ENCODE results near the gene CFAP20DC. TPM values are rescaled to one million over a fixed set of nuclear protein-coding genes. Genes with fewer than 3 reads are reported as not detected.
"Not testable (repeated sequence)": the region's sequence is repeated elsewhere in the genome, so short reads cannot be mapped to it uniquely, and the experiment has no call there.

CFAP20DC gene
- total RNA-seq, 1 donor from 2014 or later: 1.9 TPM

DNA sequence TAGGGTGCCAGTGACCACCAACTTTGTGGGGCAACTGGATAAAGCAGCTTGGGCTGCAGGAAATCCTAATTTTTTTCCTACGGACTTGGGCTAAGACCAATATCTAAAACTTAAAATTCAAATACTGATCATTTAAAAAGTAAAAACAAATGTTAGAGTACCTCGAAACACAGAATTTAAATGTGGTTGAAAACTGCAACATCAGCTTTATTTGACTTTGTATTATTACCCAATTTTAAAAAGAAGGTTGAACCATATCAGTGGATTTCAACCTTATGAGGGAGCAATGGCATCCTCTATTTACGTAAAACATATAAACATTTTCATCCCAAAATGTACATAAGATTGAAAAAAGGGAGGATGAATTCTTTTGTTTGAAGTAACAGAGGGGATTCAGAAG, 26.2 kb downstream of the CFAP20DC start:
- no peak for DNase-seq (ENCODE audit: low spot score)

DNA sequence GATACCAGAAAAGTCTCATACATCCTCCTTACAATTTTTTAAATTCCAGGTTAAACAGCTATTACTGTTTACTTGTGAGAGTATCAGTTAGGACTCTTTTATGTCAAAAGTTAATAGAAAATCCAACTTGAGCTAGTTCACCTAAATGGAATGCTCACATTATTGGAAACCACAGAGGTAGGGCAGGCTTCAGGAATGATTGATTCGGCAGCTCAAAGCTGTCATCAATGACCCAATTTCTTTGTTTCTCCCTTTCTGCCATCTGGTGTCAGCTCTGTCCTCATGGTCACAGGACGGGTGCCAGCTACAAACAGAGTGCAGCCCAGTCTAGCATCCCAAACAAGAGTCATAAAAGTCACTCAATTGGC, 32.2 kb downstream of the CFAP20DC start:
- DNase-seq (ENCODE audit: low spot score): peak; percentile 56

DNA sequence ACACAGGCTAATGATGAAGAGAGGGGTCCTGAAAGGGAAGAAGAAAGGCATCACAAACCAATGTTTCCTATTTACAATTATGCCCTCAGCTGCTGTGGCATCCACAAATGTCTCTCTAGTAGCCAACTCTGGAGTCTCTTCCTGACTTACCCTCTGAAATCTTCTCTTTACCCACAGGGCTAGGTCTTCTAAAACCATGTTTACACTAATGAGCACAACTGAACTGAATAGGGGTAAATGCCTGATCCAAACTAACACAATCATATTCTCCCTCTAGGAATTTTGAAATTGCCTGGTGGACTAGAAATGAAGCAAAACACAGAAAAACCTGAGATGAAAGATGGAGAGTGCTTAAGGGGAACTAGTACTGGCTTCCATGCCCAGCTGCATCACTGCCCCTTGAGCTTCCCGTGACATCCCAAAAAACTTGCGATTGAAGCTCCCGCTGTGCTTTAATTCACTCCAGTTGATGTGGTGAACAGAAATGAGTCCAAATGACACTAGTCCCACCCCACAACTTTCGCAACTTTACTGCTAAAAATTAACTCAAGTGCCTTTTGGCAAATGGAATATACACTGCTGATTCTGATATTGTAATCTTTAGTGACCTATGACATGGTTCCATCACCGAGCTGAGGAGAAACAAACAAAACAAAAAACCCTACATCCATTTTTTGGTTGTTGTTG, 32.8 kb downstream of the CFAP20DC start:
- peak; percentile 47 for DNase-seq (ENCODE audit: low spot score)

DNA sequence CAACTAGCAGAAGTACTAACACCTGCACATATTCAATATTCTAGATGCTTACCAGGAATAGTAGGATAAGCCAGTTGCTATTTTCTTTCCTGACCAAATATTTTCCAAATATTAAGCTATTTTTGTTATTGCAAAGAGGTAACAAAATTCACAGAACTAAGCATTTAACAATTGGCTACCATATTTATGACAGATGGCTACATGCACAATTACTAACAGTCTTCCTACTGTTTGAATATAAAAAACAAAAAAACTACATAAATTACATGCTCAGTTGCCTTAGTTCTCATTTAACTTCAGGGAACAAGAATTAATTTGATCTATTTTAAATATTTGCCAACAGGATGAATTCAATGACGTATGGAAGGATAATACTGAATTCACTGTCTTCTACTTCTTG, 36.2 kb downstream of the CFAP20DC start:
- no peak for DNase-seq (ENCODE audit: low spot score)

DNA sequence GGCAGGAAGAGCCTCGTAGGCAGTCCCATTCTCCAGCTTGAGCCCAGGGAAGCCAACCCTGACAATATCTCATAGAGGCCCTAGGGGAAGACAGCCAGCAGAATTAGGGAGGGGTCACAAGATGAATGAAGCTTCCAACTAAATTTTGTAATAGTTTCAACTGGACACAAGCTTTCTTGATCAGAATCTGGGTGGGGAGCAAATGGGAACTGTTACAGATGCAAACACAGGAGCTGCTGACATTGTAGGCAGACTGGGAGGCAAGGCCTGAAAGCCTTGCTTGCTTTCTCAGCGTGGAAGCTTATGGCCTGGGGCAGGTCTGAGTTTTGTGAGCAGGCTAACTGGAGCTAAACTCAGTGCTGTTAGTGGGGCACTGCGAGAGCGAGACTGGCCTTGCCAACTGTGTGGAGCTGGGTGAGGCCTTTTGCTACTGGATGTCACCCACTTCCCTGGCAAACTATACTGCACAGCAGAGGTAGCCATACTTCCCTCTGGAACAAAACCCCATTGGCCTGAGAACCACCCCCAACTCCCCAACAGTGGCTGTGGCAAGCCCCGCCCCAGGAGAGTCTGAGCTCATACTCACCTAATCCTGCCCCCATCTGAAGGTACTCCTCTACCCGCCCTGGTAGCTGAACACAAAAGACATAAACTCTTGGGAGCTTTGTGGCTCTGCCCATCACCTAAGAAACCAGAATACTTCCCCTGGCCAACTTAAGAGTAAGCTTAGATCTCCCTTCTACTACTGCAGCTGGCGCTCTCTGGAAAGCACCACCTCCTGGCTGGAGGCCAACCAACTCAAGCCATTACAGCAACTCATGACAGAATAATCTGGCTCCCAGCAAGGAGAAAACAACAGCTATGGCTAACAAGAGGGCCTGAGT, 42.9 kb downstream of the CFAP20DC start:
- DNase-seq (ENCODE audit: low spot score): peak; percentile 12

DNA sequence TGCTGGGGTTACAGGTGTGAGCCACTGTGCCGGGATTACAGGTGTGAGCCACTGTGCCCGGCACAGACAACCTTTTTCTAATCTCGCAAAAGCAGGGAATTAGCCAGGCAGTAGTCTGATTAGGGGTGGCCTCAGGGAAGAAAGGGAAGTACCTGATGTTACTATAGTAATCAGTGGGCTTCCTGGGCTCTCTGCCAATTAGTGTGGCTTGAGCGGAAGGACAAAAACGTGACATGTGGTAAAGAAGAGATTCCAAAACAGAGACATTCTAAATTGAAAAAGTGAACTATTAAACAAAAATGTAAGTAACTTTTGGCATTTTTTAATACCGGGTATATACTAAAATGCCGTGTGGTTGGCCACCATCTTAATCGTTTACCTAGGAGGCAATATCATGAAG, 48.1 kb downstream of the CFAP20DC start:
- no peak for DNase-seq (ENCODE audit: low spot score)

DNA sequence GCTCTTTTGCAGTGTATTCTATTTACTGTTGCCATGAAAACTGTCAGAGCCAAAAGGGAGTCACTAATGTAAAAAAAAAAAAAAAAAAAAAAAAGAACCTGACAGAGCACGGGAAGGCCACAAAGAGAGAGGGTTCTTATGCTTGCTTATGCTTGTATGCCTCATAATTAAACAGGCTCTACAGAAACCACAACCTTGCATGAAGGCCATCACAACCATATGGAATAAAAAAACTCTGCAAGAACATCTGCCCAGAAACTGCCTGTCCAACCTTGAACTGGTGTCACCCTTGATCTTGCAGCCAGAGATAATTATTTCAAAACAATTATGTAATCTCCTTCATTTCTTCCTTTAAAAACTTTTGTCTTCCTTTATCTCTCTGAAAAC, 50.1 kb downstream of the CFAP20DC start:
- DNase-seq (ENCODE audit: low spot score): no peak

DNA sequence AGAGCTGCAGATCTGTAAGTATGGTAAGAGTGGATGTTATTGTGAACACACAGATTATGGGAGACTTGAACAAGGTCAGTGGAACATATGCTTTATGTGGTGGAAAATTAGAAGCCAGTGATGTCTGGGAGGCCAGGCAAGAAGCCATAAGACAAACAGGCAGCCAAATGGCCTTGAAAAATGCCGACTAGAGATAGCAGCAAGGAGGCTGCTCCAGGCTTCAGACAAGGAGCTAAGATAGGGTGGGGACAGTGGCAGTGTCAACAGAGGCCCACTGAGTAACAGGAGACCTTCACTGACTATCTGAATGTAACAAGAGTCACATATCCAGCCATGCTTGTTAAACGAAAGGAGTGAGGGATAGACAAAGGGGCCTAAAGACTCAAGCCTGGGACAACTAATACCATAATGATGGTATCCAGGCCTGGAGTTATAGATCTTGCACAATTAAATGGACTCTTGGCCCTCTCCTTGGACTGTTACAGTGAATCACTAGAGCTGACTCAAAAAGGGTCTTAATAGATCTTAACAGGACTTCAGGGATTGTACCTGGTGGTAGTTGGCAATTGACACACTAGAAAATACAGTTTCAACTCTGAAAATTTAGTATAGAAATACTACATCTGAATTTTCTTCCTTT, 50.6 kb downstream of the CFAP20DC start:
- no peak for DNase-seq (ENCODE audit: low spot score)

DNA sequence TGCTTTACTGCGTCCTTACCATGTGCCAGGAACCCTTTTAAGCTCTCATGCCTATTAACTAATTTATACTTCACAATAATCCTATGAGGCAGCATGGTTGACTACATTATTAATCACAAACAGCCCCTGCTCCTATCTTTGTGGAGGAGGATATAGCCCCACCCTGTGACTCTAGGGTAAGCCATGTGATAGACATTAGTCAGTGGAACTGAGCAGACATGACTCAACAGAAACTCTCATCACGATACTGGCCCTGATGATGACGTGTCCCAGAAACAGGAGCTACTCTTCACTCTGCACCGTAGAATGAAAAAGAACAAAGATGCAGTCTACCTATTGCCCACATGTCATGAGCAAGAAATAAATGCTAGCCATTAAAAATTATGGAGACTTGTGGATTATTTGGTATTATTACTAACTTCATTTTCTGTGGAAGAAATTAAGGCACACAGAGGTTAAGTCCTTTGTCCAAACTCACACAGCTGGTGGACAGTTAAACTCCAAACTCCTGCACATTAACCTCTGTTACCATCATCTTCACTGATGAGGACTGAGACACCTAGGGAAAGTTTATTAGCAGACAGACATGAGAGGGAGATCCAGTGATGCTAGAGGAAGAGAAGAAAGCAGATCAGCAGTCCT, 51.2 kb downstream of the CFAP20DC start:
- DNase-seq (ENCODE audit: low spot score): no peak

DNA sequence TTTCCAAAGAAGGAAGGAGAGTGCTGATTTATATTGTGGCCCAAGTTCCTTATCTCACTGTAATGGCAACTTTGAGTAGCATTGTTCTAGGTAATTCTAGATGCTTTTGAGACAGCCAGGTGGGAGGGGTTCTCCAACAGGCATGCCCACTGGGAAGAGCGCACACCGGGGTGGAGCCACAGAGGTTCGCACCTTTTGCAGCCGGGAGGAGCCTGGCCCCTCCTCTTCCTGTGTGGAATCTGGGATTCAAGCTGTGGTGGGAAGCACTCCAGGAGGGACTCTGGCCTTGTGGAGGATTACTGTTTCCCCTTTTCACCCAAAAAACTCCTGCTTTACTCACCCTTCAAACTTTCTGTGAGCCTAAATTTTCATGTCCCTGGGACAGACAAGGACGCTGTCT, 53.1 kb downstream of the CFAP20DC start:
- no peak for DNase-seq (ENCODE audit: low spot score)

DNA sequence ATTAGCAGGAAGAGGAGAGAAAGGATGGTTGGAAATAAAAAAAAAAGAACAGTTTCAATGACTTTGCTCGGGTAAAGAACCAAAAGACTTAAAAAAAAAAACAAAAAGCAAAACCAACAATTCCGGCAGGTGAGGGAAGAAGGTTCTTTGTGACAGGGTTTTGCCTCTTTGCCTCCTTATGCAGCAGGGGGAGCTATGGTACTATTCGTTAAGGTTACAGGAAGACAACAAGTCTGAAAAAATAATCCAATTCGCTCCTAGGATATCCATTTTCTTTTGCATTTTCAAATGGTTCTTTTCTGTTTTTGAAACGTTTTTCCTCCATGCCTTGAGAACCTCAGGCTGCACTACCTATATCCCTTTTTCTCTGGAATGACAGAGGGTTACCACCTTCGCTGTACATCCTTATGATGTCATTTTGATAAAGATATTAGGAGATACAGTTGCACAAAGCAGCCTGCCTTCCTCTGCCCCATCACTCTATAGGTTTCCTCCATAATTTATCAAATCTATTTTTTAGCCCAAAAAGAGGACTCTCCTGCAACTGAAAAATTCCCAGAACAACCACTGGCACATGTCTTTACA, 55.0 kb downstream of the CFAP20DC start:
- peak; percentile 44 for DNase-seq (ENCODE audit: low spot score)

DNA sequence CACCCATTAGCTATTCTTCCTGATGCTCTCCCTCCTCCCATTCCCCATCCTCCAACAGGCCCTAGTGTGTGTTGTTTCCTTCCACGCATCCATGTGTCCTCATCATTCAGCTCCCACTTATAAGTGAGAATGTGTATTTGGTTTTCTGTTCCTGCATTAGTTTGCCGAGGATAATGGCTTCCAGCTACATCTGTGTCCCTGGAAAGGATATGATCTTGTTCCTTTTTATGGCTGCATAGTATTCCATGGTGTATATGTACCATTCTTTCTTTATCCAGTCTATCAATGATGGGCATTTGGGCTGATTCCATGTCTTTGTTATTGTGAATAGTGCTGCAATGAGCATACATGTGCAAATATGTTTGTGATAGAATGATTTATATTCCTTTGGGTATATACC, 56.3 kb downstream of the CFAP20DC start:
- DNase-seq (ENCODE audit: low spot score): no peak

DNA sequence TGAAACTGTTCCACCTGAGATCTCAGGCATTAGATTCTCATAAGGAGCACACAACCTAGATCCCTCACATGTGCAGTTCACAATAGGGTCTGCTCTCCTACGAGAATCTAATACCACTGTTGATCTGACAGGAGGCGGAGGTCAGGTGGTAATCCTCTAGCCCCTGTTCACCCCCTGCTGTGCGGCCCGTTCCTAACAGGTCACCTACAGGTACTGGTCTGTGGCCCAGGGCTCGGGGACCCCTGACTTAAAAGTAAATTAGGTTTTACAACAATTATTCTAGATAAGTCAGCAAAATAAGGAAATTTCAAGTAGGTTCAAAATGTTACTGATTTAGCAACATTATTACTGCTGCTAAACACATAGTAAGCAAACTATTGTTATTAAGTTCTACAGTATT, 58.2 kb downstream of the CFAP20DC start:
- DNase-seq (ENCODE audit: low spot score): no peak

DNA sequence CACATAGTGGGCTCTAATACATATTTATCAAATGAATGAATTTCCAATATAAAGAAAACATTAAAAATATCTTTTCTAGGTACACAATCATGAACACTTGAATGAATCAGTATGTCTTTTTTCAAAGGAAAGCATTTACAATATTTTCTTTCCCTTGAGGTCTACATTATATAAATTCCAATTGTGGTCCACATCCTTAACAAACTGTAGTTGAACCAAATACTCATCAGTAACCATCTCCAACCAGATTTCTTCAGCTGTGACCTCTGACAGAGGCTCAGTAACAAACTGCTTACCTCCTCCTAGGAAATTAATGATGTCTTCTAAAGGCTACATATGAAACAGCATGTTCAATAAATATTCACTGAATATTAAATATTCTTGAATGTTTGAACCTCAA, 58.8 kb downstream of the CFAP20DC start:
- no peak for DNase-seq (ENCODE audit: low spot score)

DNA sequence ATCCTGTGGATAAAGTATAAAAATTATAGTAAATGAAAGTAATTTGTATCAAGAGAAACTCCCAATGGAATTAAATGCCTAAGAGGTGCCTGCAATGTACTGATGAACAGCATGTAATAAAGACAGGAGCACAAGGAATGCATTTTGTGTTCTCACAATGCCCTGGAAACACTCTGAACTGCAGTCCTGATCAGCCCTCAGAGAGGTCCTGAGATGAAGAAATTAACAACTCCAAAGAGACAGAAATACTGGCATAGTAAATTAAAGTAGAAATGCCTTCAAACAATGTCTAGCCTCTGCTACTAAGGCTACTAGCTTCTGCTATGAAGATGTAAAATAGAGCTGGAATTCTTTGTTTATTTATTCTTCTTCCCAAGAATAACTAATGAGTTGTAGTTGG, 59.9 kb downstream of the CFAP20DC start:
- no peak for DNase-seq (ENCODE audit: low spot score)

DNA sequence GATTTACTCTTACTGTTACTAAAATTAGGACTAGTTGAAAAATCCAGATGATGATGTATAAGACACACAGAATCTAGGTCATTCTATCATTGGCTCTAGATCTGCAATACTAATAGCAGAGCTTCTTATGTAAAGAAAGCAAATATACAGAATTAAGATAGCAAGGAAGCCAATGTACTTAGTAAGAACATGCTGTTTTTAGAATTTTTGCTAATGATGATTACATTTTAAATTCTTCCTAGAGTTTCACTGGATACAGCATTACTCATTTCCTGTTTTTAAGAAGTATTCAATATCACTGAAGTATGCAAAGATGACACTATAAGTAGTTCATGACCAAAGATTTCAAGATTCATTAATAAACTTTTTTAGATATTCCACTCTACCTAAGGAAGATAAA, 60.7 kb downstream of the CFAP20DC start:
- no peak for DNase-seq (ENCODE audit: low spot score)

DNA sequence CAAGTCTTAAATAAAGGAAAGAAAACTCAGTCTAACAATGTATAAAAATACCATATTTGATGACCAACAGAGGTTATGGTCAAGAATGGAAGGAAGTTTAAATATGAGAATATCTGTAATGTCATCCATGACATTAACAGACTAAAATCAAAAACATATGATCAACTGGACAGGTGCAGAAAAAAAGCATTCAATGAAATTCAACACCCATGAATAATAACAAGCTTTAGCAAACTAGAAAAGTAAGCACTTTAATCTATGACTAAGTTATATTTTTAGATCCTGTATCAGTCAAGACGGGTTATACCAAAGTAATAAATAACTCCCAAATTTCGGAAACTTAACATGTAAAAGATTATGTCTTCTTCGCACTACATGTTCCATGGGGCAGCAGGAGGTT, 61.8 kb downstream of the CFAP20DC start:
- DNase-seq (ENCODE audit: low spot score): no peak

DNA sequence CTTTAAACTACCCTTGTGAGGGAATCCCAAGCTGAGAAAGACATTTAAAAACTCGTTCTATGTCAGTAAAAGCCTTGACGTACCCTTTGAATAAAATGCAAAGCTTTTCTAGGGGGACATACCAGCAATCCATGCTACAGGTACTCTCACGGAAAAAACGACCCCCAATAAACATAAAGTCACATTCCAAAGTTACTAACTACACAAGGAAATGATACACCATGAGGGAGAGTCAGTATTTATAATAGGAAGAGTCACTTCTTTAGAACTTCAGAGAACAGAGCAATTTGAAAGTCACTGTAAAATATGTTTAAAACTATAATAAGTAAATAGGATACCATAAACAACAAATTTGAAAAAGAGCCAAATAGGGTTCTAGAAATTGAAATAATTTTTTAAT, 63.2 kb downstream of the CFAP20DC start:
- DNase-seq (ENCODE audit: low spot score): no peak

DNA sequence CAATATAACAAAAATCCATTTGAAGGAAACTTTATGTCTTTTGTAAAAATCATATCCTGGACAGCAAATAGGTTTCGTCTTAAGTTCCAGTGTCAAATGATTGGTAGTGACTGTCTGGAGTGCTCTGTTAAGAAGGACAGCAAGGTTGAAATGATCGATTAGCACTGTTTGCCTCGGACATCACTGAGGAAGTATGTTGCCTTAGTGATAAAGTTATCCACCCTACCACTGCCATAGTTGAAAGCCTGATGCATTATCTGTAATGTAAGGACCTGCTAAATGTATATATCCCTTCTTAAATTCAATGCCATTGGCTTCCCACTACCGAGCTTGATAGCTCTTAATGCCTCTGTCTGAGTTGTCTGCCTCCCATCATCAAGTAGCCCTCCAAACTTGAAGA, 70.0 kb downstream of the CFAP20DC start:
- no peak for DNase-seq (ENCODE audit: low spot score)

DNA sequence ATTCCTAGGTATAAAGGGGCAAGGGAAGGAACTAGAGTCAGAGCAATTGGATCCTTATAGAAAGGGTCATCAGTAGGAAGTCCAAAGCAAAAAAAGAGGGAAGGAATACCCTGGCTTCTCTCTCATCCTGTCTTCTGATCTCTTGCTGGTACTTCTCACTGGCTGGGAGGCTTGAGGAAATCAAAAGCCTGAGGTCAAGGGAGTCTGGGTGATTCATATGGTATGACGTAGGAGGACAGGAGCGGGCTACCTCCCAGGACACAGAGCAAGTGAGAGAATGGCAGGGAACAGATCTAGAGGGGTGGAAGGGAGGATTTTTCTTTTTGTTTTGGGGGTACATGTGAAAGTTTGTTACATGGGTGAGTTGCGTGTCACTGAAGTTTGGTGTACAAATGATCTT, 76.0 kb downstream of the CFAP20DC start:
- no peak for DNase-seq (ENCODE audit: low spot score)

DNA sequence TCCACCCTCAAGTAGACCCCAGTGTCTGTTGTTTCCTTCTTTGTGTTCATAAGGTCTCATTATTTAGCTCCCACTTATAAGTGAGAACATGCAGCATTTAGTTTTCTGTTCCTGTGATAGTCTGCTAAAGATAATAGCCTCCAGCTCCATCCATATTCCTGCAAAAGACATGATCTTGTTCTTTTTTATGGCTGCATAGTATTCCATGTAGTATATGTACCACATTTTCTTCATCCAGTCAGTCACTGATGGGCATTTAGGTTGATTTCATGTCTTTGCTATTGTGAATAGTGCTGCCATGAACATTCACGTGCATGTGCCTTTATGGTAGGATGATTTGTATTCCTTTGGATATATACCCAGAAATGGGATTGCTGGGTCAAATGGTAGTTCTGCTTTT, 82.0 kb downstream of the CFAP20DC start:
- DNase-seq (ENCODE audit: low spot score): not testable (repeated sequence)

DNA sequence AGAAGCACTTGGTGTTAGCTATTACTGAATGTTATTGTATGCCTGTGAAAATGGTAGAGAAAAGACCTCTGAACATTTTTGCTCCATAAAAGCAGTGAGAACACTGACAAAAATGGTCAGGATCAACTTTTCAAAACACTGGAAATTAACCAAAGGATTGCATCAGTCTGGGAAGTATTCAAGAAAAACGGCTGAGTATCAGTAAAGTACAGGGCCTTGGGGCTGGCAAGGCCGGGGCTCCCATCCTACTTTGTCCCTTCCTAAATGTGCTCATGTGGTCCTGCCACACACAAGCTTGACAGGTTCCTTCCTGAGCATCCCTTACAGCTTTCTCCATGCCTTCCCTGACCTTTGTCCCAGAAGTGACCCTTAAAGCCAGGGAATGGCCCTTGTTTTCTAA, 84.0 kb downstream of the CFAP20DC start:
- DNase-seq (ENCODE audit: low spot score): no peak

Measured in mucosa of gallbladder (tissue), 1 donor.